B cell (primary cell): Measurements from ENCODE around the gene PYROXD2. TPM values are rescaled to one million over a fixed set of nuclear protein-coding genes. Genes with fewer than 3 reads are reported as not detected.
A peak's percentile ranks its signal among the peaks of the same experiment; 100 is the strongest.

Experiments
- ATAC-seq: fragments of 200-7000 bp; cut with Tn5 transposase; one replicate; pipeline ENCODE4 v1.10.0; 2021; ENCODE audit warnings: low read depth, mild to moderate bottlenecking, moderate number of reproducible peaks, moderate library complexity
- CTCF ChIA-PET: fragments of 350-600 bp; sonication (Branson Sonifier 250); formaldehyde crosslinking; loops from one replicate; lab custom pipeline; 2021; ENCODE audit warnings: antibody characterized with exemption, inconsistent platforms; lab: Charles Lee
- POLR2A ChIA-PET: fragments of 350-600 bp; sonication (Branson Sonifier 250); formaldehyde crosslinking; loops from one replicate; lab custom pipeline; 2021; ENCODE audit warnings: antibody characterized with exemption; lab: Charles Lee
- DNase-seq: peaks from one replicate; pipeline ENCODE4 v3.0.0; 2013
- H2AFZ ChIP-seq: 2 replicates; pipeline ENCODE4 v1.6.1; 2012; ENCODE audit warnings: mild to moderate bottlenecking, low read depth, low read length; ENCODE audit not compliant: insufficient read depth, poor library complexity, severe bottlenecking
- H3K27ac ChIP-seq, 2 donors: 1 replicate in 1 of 2; 2 replicates in 1 of 2; pipeline ENCODE4 v1.5.1; 2012 to 2013; ENCODE audit warnings: low read length in 2 of 2, mild to moderate bottlenecking in 2 of 2, moderate library complexity in 1 of 2
- H3K27me3 ChIP-seq, 4 experiments: fragments of 200-600 bp in 1 of 4; sonication (generic) in 1 of 4; replicated peaks in 1 of 4; 1 replicate in 2 of 4; 2 replicates in 2 of 4; pipeline versions ENCODE4 v1.6.1 to v1.7.0; 2013 to 2016; ENCODE audit warnings: low read length in 3 of 4, mild to moderate bottlenecking in 2 of 4, mixed read lengths in 1 of 4, moderate library complexity in 1 of 4; ENCODE audit not compliant: insufficient read depth in 4 of 4, control insufficient read depth in 3 of 4; ENCODE audit errors: control extremely low read depth in 1 of 4
- H3K36me3 ChIP-seq, 2 experiments: replicated peaks in 1 of 2; 1 replicate in 1 of 2; 2 replicates in 1 of 2; pipeline versions ENCODE4 v1.6.1 to v1.7.1; 2013; ENCODE audit warnings: low read length in 1 of 2; ENCODE audit not compliant: insufficient read depth in 2 of 2, control insufficient read depth in 1 of 2; ENCODE audit errors: control extremely low read depth in 1 of 2, extremely low read depth in 1 of 2
- H3K4me1 ChIP-seq, 2 donors: fragments of 200-600 bp in 1 of 2; sonication (generic) in 1 of 2; 1 replicate in 1 of 2; 2 replicates in 1 of 2; pipeline versions ENCODE4 v1.5.1 to v1.6.1; 2013 to 2017; ENCODE audit warnings: low read length in 2 of 2; ENCODE audit not compliant: control insufficient read depth in 2 of 2, insufficient read depth in 2 of 2
- H3K4me2 ChIP-seq: replicated peaks from 2 replicates; pipeline ENCODE3; 2012; ENCODE audit warnings: mild to moderate bottlenecking, low read depth, low read length; ENCODE audit not compliant: poor library complexity, severe bottlenecking
- H3K4me3 ChIP-seq, 5 experiments: fragments of 200-600 bp in 1 of 5; sonication (generic) in 1 of 5; 1 replicate in 3 of 5; 2 replicates in 2 of 5; pipeline versions ENCODE4 v1.5.1 to v1.7.0; 2011 to 2016; ENCODE audit warnings: low read length in 4 of 5, mild to moderate bottlenecking in 4 of 5, low read depth in 2 of 5, control low read depth in 1 of 5, moderate library complexity in 1 of 5; ENCODE audit not compliant: insufficient read depth in 1 of 5; ENCODE audit errors: control extremely low read depth in 1 of 5, extremely low read depth in 1 of 5
- H3K79me2 ChIP-seq: fragments of 200-600 bp; sonication (generic); one replicate; pipeline ENCODE4 v1.6.0; 2016; ENCODE audit warnings: low read length; ENCODE audit not compliant: control insufficient read depth, insufficient read depth
- H3K9ac ChIP-seq: fragments of 200-600 bp; sonication (generic); 2 replicates; pipeline ENCODE4 v1.6.1; 2017; ENCODE audit warnings: mild to moderate bottlenecking, low read length, moderate library complexity
- H3K9me3 ChIP-seq, 3 donors: one replicate each; pipeline versions ENCODE4 v1.6.1 to v1.7.1; 2013; ENCODE audit warnings: low read length in 2 of 3; ENCODE audit not compliant: control insufficient read depth in 2 of 3, insufficient read depth in 1 of 3; ENCODE audit errors: control extremely low read depth in 1 of 3
- H4K20me1 ChIP-seq: 2 replicates; pipeline ENCODE4 v1.6.0; 2012; ENCODE audit warnings: mild to moderate bottlenecking, low read length; ENCODE audit not compliant: insufficient read depth, control insufficient read depth, poor library complexity, severe bottlenecking
- H3K27ac Mint-ChIP-seq: one replicate; pipeline ENCODE4 v1.8.0; 2021; ENCODE audit warnings: mixed read lengths
- H3K27me3 Mint-ChIP-seq: one replicate; pipeline ENCODE4 v1.8.0; 2021; ENCODE audit warnings: mixed read lengths
- H3K4me1 Mint-ChIP-seq: one replicate; pipeline ENCODE4 v1.8.0; 2021; ENCODE audit warnings: mixed read lengths
- H3K4me3 Mint-ChIP-seq: one replicate; pipeline ENCODE4 v1.8.0; 2021; ENCODE audit warnings: mixed read lengths
- H3K9me3 Mint-ChIP-seq: one replicate; pipeline ENCODE4 v1.8.0; 2022; ENCODE audit warnings: mixed read lengths; ENCODE audit not compliant: insufficient read depth
- EZH2 ChIP-seq: IDR thresholded peaks from 2 replicates; pipeline ENCODE4 v1.6.1; 2012; ENCODE audit warnings: borderline replicate concordance, low read depth, mild to moderate bottlenecking, moderate library complexity, low read length; ENCODE audit not compliant: insufficient read depth, poor library complexity, severe bottlenecking
- WGBS: methylation state at CpG from one replicate; pipeline ENCODE4 v1.1.5; 2013; ENCODE audit warnings: missing lambda C conversion rate; ENCODE audit not compliant: insufficient coverage; 5-methylcytosine and 5-hydroxymethylcytosine counted together
- intact Hi-C: fragments of 100-400 bp; cut with micrococcal nuclease; formaldehyde crosslinking; loops from one replicate; pipeline ENCODE4 v1.10.0; 2022
- polyA plus RNA-seq: library from polyadenylated mRNA; depleted of rRNA; stranded (reverse); fragments of >200 nt; gene quantifications from 2 replicates; pipeline ENCODE4 v1.2.3, GENCODE V29; 2012
- total RNA-seq, 2 donors: library from RNA; stranded (reverse); fragments of 120-200 nt in 1 of 2; gene quantifications; 1 replicate in 1 of 2; 2 replicates in 1 of 2; pipeline versions ENCODE4 v1.2.3 to v1.2.4, GENCODE V29; 2013 to 2022
- TF ChIP-seq, protein P1 (sequence below): fragments of 200-600 bp; IDR thresholded peaks from one replicate; pipeline ENCODE4 v1.8.0; 2022; ENCODE audit warnings: antibody characterized with exemption, mild to moderate bottlenecking

Gene PYROXD2
- total and polyA plus RNA-seq, 2 donors (not counting 1 experiment from before 2014, with no cell fraction given) = 25.1 to 960 TPM

DNA sequence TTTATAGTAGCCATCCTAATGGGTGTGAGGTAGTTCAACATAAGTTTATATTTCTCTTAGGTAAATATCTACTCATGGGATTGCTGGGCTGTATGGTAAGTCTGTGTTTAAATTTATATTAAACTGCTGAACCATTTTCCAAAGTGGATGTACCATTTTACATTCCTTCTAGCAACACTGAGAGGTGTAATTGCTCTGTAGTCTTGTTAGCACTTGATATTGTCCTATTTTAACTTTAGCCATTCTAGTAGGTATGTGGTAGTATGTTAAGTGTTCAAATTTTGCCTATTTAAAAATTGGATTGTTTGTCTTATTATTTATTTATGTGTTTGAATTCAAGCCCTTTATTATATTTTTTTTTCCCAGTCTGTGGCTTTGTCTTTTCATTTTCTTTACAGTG, 34.3 kb upstream of the PYROXD2 start:
- POLR2A ChIA-PET = no interaction called here

DNA sequence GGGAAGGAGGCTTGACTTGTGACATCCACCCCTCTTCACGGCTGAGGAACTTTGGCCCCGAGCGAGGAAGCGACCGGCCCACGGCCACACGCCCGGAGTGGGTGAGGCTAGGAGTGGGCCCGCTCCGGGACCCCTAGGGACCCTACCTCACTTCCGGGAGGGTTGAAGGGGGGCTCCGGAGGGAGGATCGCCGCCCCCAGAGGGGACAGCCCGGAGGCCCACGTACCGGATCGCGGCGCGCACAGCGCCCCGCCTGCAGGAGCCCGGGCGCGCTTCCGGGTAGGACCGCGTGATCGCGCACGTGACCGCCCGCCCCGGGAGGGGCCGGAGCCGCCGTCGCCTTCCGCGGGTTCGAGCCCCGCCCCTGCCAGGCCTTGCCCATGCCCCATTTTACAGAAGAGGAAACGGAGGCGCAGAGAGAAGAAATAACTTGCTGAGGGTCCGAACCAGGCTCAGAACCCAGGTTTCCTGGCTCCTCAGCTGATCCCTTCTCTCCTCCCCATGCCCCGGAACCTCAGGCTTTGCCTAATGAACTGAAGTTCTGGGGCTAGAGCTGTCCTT, 31.8 kb upstream of the PYROXD2 start, which contains the start of gene HPS1:
HPS1 (minus strand) TSS at position 275 of the 561 bp plus-strand sequence. CDS start 3,695 bp downstream, outside the sequence.
- H3K36me3 ChIP-seq = peaks cover 0 to 32% of the 10 kb centered on the region in 2 experiments
- peak within 1 kb of the TSS; percentile 90 for H3K4me3 Mint-ChIP-seq
- no peaks in the 10 kb centered on the region for H3K9me3 Mint-ChIP-seq

More for the DNA sequence above, 34.3 kb upstream of the PYROXD2 start:
- Histone ChIP-seq H3K27ac (no peak overlapping the region), H3K4me3 (no peak overlapping the region), H3K9me3 (no peaks in the 10 kb centered on the region), H4K20me1 (peaks cover 6% of the 10 kb centered on the region), H3K79me2 (peaks cover 16% of the 10 kb centered on the region), H3K27me3 (peaks cover 0 to 5% (median 2%) of the 10 kb centered on the region in 4 experiments), H3K4me2 (no peak overlapping the region), H2AFZ (no peak overlapping the region), H3K4me1 (peaks cover 26 to 29% of the 10 kb centered on the region in 2 donors), H3K9ac (no peak overlapping the region), H3K36me3 (peaks cover 0 to 14% of the 10 kb centered on the region in 2 experiments)
- DNase-seq = no peak
- ATAC-seq = no peak
- Mint-ChIP-seq H3K27me3 (peaks cover 4% of the 10 kb centered on the region), H3K4me1 (peaks cover 33% of the 10 kb centered on the region), H3K9me3 (no peaks in the 10 kb centered on the region), H3K4me3 (no peak overlapping the region), H3K27ac (no peak overlapping the region)
- intact Hi-C loops = no loop called here
- no peak for TF ChIP-seq EZH2
- TF ChIP-seq, protein P1, sequence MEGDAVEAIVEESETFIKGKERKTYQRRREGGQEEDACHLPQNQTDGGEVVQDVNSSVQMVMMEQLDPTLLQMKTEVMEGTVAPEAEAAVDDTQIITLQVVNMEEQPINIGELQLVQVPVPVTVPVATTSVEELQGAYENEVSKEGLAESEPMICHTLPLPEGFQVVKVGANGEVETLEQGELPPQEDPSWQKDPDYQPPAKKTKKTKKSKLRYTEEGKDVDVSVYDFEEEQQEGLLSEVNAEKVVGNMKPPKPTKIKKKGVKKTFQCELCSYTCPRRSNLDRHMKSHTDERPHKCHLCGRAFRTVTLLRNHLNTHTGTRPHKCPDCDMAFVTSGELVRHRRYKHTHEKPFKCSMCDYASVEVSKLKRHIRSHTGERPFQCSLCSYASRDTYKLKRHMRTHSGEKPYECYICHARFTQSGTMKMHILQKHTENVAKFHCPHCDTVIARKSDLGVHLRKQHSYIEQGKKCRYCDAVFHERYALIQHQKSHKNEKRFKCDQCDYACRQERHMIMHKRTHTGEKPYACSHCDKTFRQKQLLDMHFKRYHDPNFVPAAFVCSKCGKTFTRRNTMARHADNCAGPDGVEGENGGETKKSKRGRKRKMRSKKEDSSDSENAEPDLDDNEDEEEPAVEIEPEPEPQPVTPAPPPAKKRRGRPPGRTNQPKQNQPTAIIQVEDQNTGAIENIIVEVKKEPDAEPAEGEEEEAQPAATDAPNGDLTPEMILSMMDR = no peak
- CTCF ChIA-PET = no interaction called here

More for the DNA sequence above, 31.8 kb upstream of the PYROXD2 start, which contains the start of gene HPS1:
- peaks cover 49% of the 10 kb centered on the region for H3K4me1 Mint-ChIP-seq
- Histone ChIP-seq H3K27me3 (no peaks in the 10 kb centered on the region), H3K4me1 (peaks cover 28 to 39% of the 10 kb centered on the region in 2 donors), H3K9ac (peak within 1 kb of the TSS; percentile 96), H4K20me1 (peaks cover 14% of the 10 kb centered on the region), H3K79me2 (peaks cover 20% of the 10 kb centered on the region), H3K4me2 (peak within 1 kb of the TSS; percentile 86), H3K27ac (peak within 1 kb of the TSS; percentile 94 to 97), H3K9me3 (no peaks in the 10 kb centered on the region), H3K4me3 (peak within 1 kb of the TSS; percentile 55 to 88 (median 82)), H2AFZ (peak within 1 kb of the TSS; percentile 93)
- no peaks in the 10 kb centered on the region for H3K27me3 Mint-ChIP-seq
- DNase-seq = peak; percentile 92
- ATAC-seq = peak; percentile 85
- no peak for TF ChIP-seq EZH2
- TF ChIP-seq, protein P1 = no peak
- POLR2A ChIA-PET = interaction anchor here (0.8 to 1.3 kb wide), 2 partner anchors 21 to 312 kb away, joined by 3 to 5 read pairs; partner anchors contain the start of gene R3HCC1L
- intact Hi-C loops = loop anchor here (1.0 to 2.0 kb wide), 4 partner anchors 21 to 1174 kb away; partner anchors contain the start of genes GOT1, R3HCC1L and SLC25A28
- H3K27ac Mint-ChIP-seq = peak within 1 kb of the TSS; percentile 95
- 2% methylated on average over 46 of the region's 47 CpGs for WGBS
- CTCF ChIA-PET = interaction anchor here (0.7 to 1.9 kb wide), 2 partner anchors 20 to 800 kb away, joined by 3 to 8 read pairs; no protein-coding TSS in a partner anchor
